Measurements from ENCODE around the gene AGBL5.
A peak's percentile ranks its signal among the peaks of the same experiment; 100 is the strongest.
"Not testable (repeated sequence)": the region's sequence is repeated elsewhere in the genome, so short reads cannot be mapped to it uniquely, and the experiment has no call there.

AGBL5 gene

DNA sequence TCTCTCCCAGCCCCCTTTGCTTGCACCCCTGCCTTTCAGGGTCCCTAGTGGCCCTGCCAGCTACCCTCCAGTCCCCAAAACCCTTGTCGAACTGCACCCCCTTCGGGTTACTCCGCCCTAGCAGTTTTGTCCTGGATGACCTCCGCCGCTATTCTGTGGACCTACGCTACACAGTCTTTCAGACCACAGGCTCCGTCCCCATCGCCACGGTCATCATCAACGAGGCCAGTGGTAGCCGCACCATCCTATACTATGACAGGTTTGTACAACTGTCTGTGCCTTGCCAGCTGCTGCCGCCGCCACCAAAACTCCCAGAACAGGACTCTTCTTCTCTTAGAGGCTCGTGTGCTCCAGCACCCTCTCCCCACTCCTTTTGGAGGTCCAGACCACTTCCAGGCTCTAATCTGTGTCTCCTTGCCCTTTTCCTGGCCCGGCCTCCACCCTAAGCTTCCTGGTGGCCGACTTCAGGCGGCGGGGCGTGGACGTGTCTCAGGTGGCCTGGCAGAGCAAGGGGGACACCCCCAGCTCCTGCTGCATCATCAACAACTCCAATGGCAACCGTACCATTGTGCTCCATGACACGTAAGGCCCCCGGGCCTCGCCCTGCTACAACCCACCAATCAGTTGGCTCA lies 43.0 kb downstream of the AGBL5 start:
- DNase-seq = no peak

DNA sequence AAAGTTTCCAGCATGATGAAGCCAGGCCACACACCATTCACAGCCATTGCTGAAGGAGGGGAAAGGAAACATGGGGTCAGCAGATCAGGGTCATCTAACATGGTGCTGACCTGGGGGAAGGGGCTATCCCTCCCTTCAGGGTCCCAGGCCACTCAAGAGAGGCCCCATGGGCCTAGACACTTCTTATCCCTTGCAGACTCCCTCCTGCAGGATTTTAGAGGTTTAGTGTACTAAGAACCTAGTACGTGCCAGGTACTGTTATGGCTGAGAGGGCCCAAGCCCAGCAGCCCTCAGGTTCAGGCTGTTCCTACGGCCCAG lies 43.9 kb downstream of the AGBL5 start:
- no peak for DNase-seq

GRCh38 chr2:27095745-27096651 lies 44.5 kb downstream of the AGBL5 start:
- DNase-seq = peak; percentile 54

DNA sequence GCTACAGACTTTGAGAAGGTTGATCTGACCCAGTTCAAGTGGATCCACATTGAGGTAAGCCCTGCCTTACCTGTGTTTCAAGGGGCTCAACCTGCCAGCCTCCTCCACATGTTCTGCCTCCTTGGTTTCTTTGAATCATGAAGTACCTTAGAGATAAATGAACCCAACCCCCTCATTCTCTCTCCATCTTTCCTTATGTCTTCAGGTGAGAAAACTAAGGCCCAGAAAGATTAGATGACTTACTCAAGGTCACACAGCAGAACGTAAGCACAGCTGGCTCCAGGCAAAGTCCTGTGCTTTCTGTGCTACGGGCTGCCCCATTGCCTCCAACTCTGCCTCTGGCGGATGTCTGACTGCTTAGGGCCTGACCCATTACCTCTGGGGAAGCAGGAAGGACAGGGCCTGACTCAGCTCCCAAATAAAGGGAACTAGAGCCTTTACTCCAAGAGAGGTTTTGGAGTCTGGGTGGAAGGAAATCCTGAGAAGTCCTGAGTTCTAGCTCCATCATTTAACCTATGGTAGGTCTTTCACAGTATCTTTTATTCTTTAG lies 45.4 kb downstream of the AGBL5 start:
- no peak for DNase-seq

DNA sequence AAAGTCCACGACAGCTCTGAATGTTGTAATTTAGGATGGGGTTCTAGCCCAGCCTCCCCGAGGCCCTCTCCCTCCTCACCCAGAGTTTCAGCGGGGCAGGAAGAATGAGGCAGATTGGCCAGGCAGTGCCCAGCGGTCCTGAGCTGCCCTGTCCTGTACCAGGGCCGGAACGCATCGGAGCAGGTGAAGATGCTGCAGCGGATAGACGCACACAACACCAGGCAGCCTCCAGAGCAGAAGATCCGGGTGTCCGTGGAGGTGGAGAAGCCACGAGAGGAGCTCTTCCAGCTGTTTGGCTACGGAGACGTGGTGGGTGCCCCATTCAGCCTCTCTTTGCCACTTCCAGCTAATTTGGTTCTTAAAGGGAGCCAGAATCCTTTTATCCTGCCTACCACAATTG lies 45.9 kb downstream of the AGBL5 start:
- no peak for DNase-seq

- no peak for DNase-seq
Observed at GRCh38 chr2:27099334-27099955, 48.0 kb downstream of the AGBL5 start.

DNA sequence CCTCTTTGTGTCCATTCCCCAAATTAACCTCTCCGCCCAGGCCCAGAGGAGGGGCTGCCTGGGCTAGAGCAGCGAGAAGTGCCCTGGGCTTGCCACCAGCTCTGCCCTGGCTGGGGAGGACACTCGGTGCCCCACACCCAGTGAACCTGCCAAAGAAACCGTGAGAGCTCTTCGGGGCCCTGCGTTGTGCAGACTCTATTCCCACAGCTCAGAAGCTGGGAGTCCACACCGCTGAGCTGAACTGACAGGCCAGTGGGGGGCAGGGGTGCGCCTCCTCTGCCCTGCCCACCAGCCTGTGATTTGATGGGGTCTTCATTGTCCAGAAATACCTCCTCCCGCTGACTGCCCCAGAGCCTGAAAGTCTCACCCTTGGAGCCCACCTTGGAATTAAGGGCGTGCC lies 48.6 kb downstream of the AGBL5 start:
- DNase-seq = no peak

DNA sequence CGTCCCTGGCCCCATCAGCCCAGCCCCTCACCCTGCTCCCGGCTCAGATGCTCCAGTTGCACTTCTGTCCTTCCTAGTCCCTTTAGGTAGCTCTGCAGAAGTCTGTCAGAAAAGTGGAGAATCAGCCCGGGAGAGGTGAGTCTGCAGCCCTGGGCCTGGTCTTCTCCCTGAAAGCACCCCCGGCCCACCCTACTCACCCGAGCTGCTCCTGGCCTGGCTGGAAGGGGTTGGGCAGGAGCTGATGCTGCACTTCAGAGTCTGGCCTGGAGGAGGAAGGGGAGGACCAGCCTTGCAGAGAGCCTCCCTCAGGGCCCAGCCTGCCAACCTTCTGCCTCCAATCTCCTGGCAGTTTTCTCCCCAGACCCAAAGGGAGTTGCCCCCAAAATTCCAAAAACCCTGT lies 50.9 kb downstream of the AGBL5 start:
- DNase-seq = no peak

- no peak for DNase-seq
Observed at GRCh38 chr2:27105981-27106380, 54.5 kb downstream of the AGBL5 start.

- no peak for DNase-seq
Observed at GRCh38 chr2:27108221-27108620, 56.8 kb downstream of the AGBL5 start.

DNA sequence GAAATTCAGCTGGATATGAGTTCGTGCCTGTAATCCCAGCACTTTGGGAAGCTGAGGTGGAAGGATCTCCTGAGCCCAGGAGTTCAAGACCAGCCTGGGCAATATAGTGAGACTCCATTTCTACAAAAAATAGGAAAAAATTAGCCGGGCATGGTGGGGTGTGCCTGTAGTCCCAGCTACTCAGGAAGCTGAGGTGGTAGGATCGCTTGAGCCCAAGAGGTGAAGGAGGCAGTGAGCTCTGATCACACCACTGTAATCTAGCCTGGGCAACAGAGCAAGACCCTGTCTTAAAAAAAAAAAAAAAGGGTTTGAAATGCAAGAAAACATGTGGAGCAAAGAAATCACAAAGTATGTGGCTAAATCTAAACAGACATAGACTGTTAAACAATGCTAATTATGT lies 57.6 kb downstream of the AGBL5 start:
- no peak for DNase-seq

- not testable (repeated sequence) for DNase-seq
Observed at GRCh38 chr2:27110603-27111352, 59.3 kb downstream of the AGBL5 start.

- DNase-seq = not testable (repeated sequence)
Observed at GRCh38 chr2:27111392-27112078, 60.1 kb downstream of the AGBL5 start.

DNA sequence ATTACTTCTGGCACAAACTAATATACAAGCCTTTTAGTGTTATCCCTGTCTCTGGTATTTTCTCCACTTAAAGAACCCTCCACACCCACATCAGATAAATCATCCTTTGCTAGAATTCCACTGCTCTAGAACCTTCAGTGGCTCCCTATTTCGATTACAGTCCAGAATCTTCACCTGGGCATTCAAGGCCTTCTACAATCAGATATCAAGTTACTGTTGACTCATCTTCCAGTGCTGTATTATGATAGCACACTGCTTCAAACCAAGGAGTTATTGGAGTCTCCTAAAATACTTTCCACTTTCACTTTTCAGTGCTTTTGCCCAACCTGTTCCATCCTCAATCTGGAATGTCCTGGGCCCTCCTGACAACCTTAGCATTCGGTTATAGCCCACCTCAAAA lies 64.1 kb downstream of the AGBL5 start:
- DNase-seq = no peak

DNA sequence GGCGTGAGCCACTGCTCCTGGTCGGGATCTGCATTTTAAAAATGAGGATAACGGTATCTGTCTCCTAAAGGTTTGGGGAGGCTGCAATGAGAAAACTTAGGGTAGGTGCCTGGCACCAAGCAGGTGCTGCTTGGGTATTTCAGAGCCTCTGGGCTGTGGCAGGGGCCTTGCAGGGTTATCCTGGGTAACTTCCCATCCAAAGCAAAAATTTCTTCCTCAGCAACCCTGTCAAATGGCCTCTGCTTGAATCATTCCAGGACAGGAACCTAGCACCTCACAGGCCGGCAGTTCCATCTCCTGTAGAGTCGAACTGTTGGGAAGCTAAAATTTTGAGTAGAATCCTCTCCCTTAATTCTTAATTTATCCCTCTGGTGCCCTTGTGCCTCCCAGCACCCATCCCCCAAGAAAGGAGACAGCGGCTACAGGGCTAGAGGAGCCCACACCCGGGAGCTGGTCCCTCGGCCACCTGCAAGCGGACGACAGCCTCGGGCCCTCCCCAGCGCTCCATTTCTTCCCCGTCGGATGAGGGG lies 66.6 kb downstream of the AGBL5 start:
- DNase-seq = no peak

DNA sequence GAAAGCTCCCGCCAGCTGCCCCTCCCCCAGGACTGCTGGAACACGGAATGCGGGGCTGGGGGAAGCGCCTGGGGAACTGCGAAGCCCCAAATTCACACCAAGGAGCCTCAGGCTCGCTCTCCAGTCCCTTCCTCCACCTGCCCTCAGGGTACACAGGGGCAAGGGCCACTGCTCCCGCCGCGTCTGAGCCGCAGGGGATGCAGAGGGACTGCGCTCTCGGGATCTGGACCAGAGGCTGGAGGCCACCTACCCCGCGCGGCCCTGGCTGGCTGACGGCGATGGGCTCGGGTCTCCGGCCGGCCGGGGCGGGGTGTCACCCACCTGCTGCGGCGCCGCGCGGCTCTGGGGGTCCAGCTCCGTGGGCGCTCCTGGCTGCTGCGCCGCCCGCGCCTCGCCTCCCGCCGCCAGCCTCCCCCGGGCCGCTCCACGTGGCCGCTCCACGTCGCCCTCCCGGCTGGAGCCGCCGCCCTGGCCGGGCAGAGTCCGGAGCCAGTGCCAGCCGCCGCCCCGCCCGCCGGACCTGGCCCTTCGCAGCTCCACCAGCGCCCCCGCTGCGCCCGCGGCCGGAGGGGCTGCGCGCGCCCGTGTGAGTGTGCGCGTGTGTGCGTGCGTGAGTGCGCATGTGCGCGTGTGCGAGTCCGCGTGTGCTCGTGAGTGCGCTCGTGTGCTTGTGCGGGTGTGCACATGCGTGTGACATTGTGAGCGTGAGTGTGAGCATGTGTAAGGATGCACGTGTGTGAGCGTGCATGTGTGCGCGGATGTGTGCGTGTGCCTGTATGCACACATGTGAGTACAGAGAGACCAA lies 67.3 kb downstream of the AGBL5 start, which contains the start of gene CGREF1:
Gene CGREF1 (minus strand): TSS at position 604 of the 805 bp plus-strand sequence. CDS start 14,762 bp downstream, outside the sequence.
- no peak for DNase-seq

- DNase-seq = not testable (repeated sequence)
Observed at GRCh38 chr2:27119330-27119670, 67.8 kb downstream of the AGBL5 start.

Data from fibroblast of upper back skin (primary cell).